OCI-LY7 (cell line): Measurements from ENCODE around the gene TXNL4B.

Experiments used
- CTCF ChIP-seq: fragments of 200-600 bp; sonication (generic); conservative IDR thresholded peaks from 2 replicates; pipeline ENCODE4 v1.5.1; 2014; ENCODE audit warnings: mild to moderate bottlenecking, antibody characterized with exemption, low read length, moderate library complexity, mixed read lengths
- EZH2phosphoT487 ChIP-seq: fragments of 200-600 bp; sonication (generic); IDR thresholded peaks from 2 replicates; pipeline ENCODE4 v1.6.1; 2018; ENCODE audit warnings: low read depth, borderline replicate concordance, mild to moderate bottlenecking, mixed run types, antibody characterized with exemption, low read length, moderate library complexity, mixed read lengths

GRCh38 chr16:72044825-72045359 lies 48.5 kb downstream of the TXNL4B start:
- no peak for TF ChIP-seq CTCF
- TF ChIP-seq EZH2phosphoT487 = no peak
